ENCODE data around the gene GPX6.
"Not testable (repeated sequence)": the region's sequence is repeated elsewhere in the genome, so short reads cannot be mapped to it uniquely, and the experiment has no call there.

Gene GPX6

DNA sequence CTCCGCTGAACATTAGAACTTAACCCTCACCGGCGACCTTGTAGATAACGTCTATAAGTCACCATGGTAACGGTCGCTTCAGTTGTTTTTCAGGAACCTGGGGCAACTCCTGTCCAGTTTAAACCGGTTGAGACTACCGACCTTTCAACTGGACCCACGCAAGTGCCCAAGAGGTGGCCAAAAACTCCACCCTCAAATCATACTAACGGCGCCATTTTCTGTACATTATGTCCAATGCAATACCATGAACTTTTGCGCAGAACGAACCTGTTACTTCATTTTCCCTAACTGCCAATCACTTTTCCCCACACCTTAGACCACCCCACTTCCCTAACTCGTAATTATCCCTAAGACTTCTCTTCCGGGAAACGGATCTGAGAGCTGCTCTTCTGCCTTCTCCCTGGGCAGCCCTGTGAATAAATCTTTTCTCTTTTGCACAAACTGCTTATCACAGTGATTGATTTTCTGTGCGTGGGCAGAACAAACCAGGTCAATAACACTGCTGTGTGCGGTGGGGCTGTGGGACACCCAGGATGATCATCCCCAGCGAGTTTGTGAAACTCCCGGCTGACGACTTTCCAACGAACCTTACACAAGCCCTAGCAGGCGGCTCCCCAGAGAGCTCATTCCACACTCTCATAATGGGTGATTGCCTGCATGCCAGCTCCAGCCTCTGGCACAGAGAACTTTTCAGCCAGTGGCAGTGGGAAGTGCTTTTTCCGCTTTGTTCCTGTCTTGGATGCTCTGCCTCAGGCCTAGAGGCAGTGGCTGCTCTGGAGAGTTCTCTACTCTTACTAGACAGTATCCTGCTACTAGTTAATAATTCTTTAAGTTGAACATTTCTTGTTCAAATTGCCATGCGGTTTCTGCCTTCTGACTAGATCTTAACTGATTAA is 38.6 kb upstream of the GPX6 start:
- no peak overlapping the region for H3K4me3 ChIP-seq (ENCODE audit: low read length)
- H3K4me2 ChIP-seq (ENCODE audit: low read length): no peak overlapping the region
- no peak overlapping the region for H2AFZ ChIP-seq (ENCODE audit: low read depth, low read length)

DNA sequence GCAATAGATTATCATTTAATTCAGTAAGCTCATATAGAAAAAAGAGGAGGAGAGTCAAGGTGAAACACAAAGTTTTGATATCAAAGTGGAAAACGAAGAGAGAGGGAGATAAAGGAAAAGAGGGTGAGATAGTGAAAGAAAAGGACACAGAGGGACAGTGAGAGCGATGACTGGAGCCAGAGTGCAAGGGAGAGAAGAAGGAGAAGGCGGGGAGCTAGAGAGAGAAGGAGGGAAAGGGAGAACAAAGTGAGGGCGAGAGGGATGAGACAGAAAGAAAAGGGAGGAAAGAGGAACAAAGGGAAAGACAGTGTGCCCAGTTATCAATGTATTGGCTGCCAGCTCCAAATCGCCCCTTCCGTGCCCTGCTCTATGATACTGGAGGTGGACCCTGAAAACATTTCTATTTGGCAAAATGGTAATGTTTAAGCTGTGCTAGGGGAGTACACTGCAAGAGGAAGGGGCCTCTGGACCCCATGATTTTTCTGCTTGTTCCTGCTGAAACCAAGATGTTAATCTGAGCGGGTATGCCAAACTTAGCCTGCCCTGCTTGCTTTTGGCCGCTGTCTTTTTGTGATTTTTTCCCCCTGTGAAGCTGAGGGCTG is 37.9 kb upstream of the GPX6 start:
- Histone ChIP-seq H3K79me2 (ENCODE audit: low read length) (no peaks in the 10 kb centered on the region), H2AFZ (ENCODE audit: low read depth, low read length) (no peak overlapping the region), H3K4me3 (ENCODE audit: low read length) (no peak overlapping the region), H4K20me1 (ENCODE audit: insufficient read depth, low read length) (no peaks in the 10 kb centered on the region), H3K27me3 (ENCODE audit: low read depth, low read length) (no peaks in the 10 kb centered on the region), H3K36me3 (replicated peaks; ENCODE audit: low read depth, low read length) (no peaks in the 10 kb centered on the region), H3K9me3 (ENCODE audit: insufficient read depth, low read length) (no peaks in the 10 kb centered on the region), H3K27ac (ENCODE audit: low read length) (no peak overlapping the region), H3K9ac (ENCODE audit: low read length) (no peak overlapping the region), H3K4me2 (ENCODE audit: low read length) (no peak overlapping the region), H3K4me1 (ENCODE audit: low read length) (no peaks in the 10 kb centered on the region)
- TF ChIP-seq, protein P1, sequence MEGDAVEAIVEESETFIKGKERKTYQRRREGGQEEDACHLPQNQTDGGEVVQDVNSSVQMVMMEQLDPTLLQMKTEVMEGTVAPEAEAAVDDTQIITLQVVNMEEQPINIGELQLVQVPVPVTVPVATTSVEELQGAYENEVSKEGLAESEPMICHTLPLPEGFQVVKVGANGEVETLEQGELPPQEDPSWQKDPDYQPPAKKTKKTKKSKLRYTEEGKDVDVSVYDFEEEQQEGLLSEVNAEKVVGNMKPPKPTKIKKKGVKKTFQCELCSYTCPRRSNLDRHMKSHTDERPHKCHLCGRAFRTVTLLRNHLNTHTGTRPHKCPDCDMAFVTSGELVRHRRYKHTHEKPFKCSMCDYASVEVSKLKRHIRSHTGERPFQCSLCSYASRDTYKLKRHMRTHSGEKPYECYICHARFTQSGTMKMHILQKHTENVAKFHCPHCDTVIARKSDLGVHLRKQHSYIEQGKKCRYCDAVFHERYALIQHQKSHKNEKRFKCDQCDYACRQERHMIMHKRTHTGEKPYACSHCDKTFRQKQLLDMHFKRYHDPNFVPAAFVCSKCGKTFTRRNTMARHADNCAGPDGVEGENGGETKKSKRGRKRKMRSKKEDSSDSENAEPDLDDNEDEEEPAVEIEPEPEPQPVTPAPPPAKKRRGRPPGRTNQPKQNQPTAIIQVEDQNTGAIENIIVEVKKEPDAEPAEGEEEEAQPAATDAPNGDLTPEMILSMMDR (IDR thresholded peaks at IDR 0.05; ENCODE audit: low read depth, low read length): no peak
- no peak for TF ChIP-seq EZH2phosphoT487 (IDR thresholded peaks at IDR 0.05; ENCODE audit: low read depth)

More for the DNA sequence above, 38.6 kb upstream of the GPX6 start:
- H3K9me3 ChIP-seq (ENCODE audit: insufficient read depth, low read length): no peaks in the 10 kb centered on the region
- H4K20me1 ChIP-seq (ENCODE audit: insufficient read depth, low read length): no peaks in the 10 kb centered on the region
- no peaks in the 10 kb centered on the region for H3K4me1 ChIP-seq (ENCODE audit: low read length)
- no peak overlapping the region for H3K9ac ChIP-seq (ENCODE audit: low read length)
- H3K79me2 ChIP-seq (ENCODE audit: low read length): no peaks in the 10 kb centered on the region
- no peaks in the 10 kb centered on the region for H3K36me3 ChIP-seq (replicated peaks; ENCODE audit: low read depth, low read length)
- H3K27ac ChIP-seq (ENCODE audit: low read length): no peak overlapping the region
- H3K27me3 ChIP-seq (ENCODE audit: low read depth, low read length): no peaks in the 10 kb centered on the region
- TF ChIP-seq EZH2phosphoT487 (IDR thresholded peaks at IDR 0.05; ENCODE audit: low read depth): no peak
- TF ChIP-seq, protein P1 (IDR thresholded peaks at IDR 0.05; ENCODE audit: low read depth, low read length): no peak

GRCh38 chr6:28551891-28552666 is 36.5 kb upstream of the GPX6 start:
- Histone ChIP-seq H3K9me3 (ENCODE audit: insufficient read depth, low read length) (no peaks in the 10 kb centered on the region), H3K79me2 (ENCODE audit: low read length) (no peaks in the 10 kb centered on the region), H3K4me1 (ENCODE audit: low read length) (no peaks in the 10 kb centered on the region), H3K9ac (ENCODE audit: low read length) (no peak overlapping the region), H3K4me2 (ENCODE audit: low read length) (no peak overlapping the region), H4K20me1 (ENCODE audit: insufficient read depth, low read length) (no peaks in the 10 kb centered on the region), H3K36me3 (replicated peaks; ENCODE audit: low read depth, low read length) (no peaks in the 10 kb centered on the region), H3K27ac (ENCODE audit: low read length) (no peak overlapping the region), H2AFZ (ENCODE audit: low read depth, low read length) (no peak overlapping the region), H3K4me3 (ENCODE audit: low read length) (no peak overlapping the region), H3K27me3 (ENCODE audit: low read depth, low read length) (no peaks in the 10 kb centered on the region)
- TF ChIP-seq EZH2phosphoT487 (IDR thresholded peaks at IDR 0.05; ENCODE audit: low read depth): no peak
- TF ChIP-seq, protein P1 (IDR thresholded peaks at IDR 0.05; ENCODE audit: low read depth, low read length): no peak

DNA sequence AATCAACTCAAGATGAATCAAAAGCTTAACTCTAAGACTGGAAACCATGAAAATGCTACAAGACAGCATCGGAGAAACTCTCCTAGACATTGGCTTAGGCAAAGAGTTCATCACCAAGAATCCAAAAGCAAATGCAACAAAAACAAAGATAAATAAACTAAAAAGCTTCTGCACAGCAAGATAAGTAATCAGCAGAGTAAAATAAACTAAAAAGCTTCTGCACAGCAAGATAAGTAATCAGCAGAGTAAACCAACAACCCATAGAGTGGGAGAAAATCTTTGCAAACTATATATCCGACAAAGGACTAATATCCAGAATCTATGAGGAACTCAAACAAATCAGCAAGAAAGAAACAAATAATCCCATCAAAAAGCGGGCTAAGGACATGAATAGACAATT is 31.4 kb upstream of the GPX6 start:
- H3K4me1 ChIP-seq (ENCODE audit: low read length): peaks cover 11% of the 10 kb centered on the region; the same call in 1 of the 2 replicates
- not testable (repeated sequence) for H3K4me2 ChIP-seq (ENCODE audit: low read length); H3K27ac ChIP-seq (ENCODE audit: low read length); H2AFZ ChIP-seq (ENCODE audit: low read depth, low read length); H3K9me3 ChIP-seq (ENCODE audit: insufficient read depth, low read length); H3K27me3 ChIP-seq (ENCODE audit: low read depth, low read length); H3K36me3 ChIP-seq (replicated peaks; ENCODE audit: low read depth, low read length); H3K79me2 ChIP-seq (ENCODE audit: low read length); H4K20me1 ChIP-seq (ENCODE audit: insufficient read depth, low read length); H3K9ac ChIP-seq (ENCODE audit: low read length); H3K4me3 ChIP-seq (ENCODE audit: low read length)
